HCT116 (cell line): ENCODE data around the gene MEAF6. TPM values are rescaled to one million over a fixed set of nuclear protein-coding genes. Genes with fewer than 3 reads are reported as not detected.
A peak's percentile ranks its signal among the peaks of the same experiment; 100 is the strongest.

Experiments
- ATAC-seq: fragments of 200-7000 bp; cut with Tn5 transposase; 2 replicates; pipeline ENCODE4 v1.9.1; 2020; ENCODE audit warnings: mild to moderate bottlenecking, moderate library complexity
- BruUV-seq: library from RNA; stranded (reverse); fragments of 400-500 nt; replicated peaks from 2 replicates; lab custom pipeline; 2021; lab: Mats Ljungman, UMichigan
- CTCF ChIA-PET: fragments of 300-600 bp; sonication (Branson Sonifier 250); formaldehyde crosslinking; loops from one replicate; lab custom pipeline; 2021; ENCODE audit warnings: antibody characterized with exemption; lab: Charles Lee
- POLR2A ChIA-PET: fragments of 300-600, 350-600 bp; sonication (Branson Sonifier 250); formaldehyde crosslinking; loops from one replicate; lab custom pipeline; 2021; ENCODE audit warnings: antibody characterized with exemption; lab: Charles Lee
- RAD21 ChIA-PET, 2 experiments: fragments of 300-600 bp; sonication (Branson Sonifier 250); formaldehyde crosslinking; loops; one replicate each; lab custom pipeline; 2023; ENCODE audit warnings: low total read pairs in 2 of 2; ENCODE audit not compliant: uncharacterized antibody in 2 of 2, unreplicated experiment in 2 of 2, low non-redundant PET in 1 of 2; lab: Charles Lee
- DNase-seq: peaks from one replicate; pipeline ENCODE4 v3.0.0-alpha.2; 2010; ENCODE audit warnings: low read depth, low spot score
- H2AFZ ChIP-seq: fragments of 200-600 bp; shearing (Covaris generic), sonication (generic); 2 replicates; pipeline ENCODE4 v1.6.1; 2017; ENCODE audit warnings: low read depth, mixed run types, mixed read lengths, antibody characterized with exemption, low read length; ENCODE audit not compliant: poor library complexity, severe bottlenecking
- H3K27ac ChIP-seq: 2 replicates; pipeline ENCODE4 v1.5.1; 2012; ENCODE audit warnings: low read depth, low read length
- H3K27me3 ChIP-seq: fragments of 200-600 bp; sonication (generic); 2 replicates; pipeline ENCODE4 v1.6.1; 2016; ENCODE audit warnings: mixed run types, low read length, mixed read lengths; ENCODE audit not compliant: insufficient read depth
- H3K36me3 ChIP-seq, 2 experiments: fragments of 200-500 bp in 1 of 2; fragments of 200-600 bp in 1 of 2; sonication (Bioruptor generic) in 1 of 2; sonication (generic) in 1 of 2; 2 replicates each; pipeline versions ENCODE4 v1.5.1 to v1.6.1; 2014 to 2016; ENCODE audit warnings: low read length in 2 of 2, inconsistent platforms in 1 of 2, mixed read lengths in 1 of 2, mixed run types in 1 of 2; ENCODE audit not compliant: insufficient read depth in 2 of 2, control insufficient read depth in 1 of 2
- H3K4me1 ChIP-seq, 2 experiments: fragments of 200-600 bp in 1 of 2; sonication (generic) in 1 of 2; 2 replicates each; pipeline versions ENCODE4 v1.5.1 to v1.6.1; 2012 to 2017; ENCODE audit warnings: low read length in 2 of 2, inconsistent platforms in 1 of 2, mild to moderate bottlenecking in 1 of 2, mixed read lengths in 1 of 2, mixed run types in 1 of 2, moderate library complexity in 1 of 2; ENCODE audit not compliant: insufficient read depth in 2 of 2, control insufficient read depth in 1 of 2
- H3K4me2 ChIP-seq: fragments of 200-600 bp; sonication (generic); 2 replicates; pipeline ENCODE4 v1.6.1; 2017; ENCODE audit warnings: mixed run types, low read length, mixed read lengths
- H3K4me3 ChIP-seq, 2 experiments: fragments of 200-600 bp in 1 of 2; sonication (generic) in 1 of 2; replicated peaks in 1 of 2; 2 replicates each; pipeline ENCODE4 v1.5.1; 2011 to 2016; ENCODE audit warnings: low read length in 2 of 2, control low read depth in 1 of 2, low read depth in 1 of 2, mild to moderate bottlenecking in 1 of 2, mixed read lengths in 1 of 2, mixed run types in 1 of 2
- H3K79me2 ChIP-seq: fragments of 200-600 bp; sonication (generic); 2 replicates; pipeline ENCODE4 v1.6.1; 2017; ENCODE audit warnings: mild to moderate bottlenecking, mixed run types, low read length, moderate library complexity, mixed read lengths; ENCODE audit not compliant: insufficient read depth
- H3K9ac ChIP-seq: fragments of 200-600 bp; sonication (generic); 2 replicates; pipeline ENCODE4 v1.6.1; 2016; ENCODE audit warnings: low read length, mixed read lengths
- H3K9me2 ChIP-seq: fragments of 200-600 bp; sonication (generic), shearing (Covaris generic); 2 replicates; pipeline ENCODE4 v1.6.1; 2017; ENCODE audit warnings: mixed run types, mild to moderate bottlenecking, moderate library complexity; ENCODE audit not compliant: insufficient read depth
- H3K9me3 ChIP-seq, 2 experiments: fragments of 200-500 bp in 1 of 2; fragments of 200-600 bp in 1 of 2; sonication (Bioruptor generic) in 1 of 2; sonication (generic) in 1 of 2; 2 replicates each; pipeline ENCODE4 v1.6.1; 2014 to 2017; ENCODE audit warnings: low read length in 2 of 2, mixed read lengths in 2 of 2, inconsistent platforms in 1 of 2, low read depth in 1 of 2, mild to moderate bottlenecking in 1 of 2, mixed run types in 1 of 2, moderate library complexity in 1 of 2; ENCODE audit not compliant: control insufficient read depth in 1 of 2, insufficient read depth in 1 of 2
- H4K20me1 ChIP-seq: fragments of 200-600 bp; sonication (generic), shearing (Covaris generic); 2 replicates; pipeline ENCODE4 v1.6.1; 2017; ENCODE audit warnings: mixed run types, mild to moderate bottlenecking, moderate library complexity; ENCODE audit not compliant: insufficient read depth
- CBX3 ChIP-seq: IDR thresholded peaks from 2 replicates; pipeline ENCODE4 v1.6.1; 2012; ENCODE audit warnings: low read depth
- CEBPB ChIP-seq: IDR thresholded peaks from 2 replicates; pipeline ENCODE4 v1.6.1; 2012; ENCODE audit warnings: low read depth
- ELF1 ChIP-seq: IDR thresholded peaks from 2 replicates; pipeline ENCODE4 v1.6.1; 2012; ENCODE audit warnings: low read depth, borderline replicate concordance
- EZH2 ChIP-seq: fragments of 200-600 bp; sonication (generic); IDR thresholded peaks from 2 replicates; pipeline ENCODE4 v1.6.1; 2017; ENCODE audit warnings: antibody characterized with exemption, mixed run types
- EZH2phosphoT487 ChIP-seq: fragments of 200-600 bp; IDR thresholded peaks from 2 replicates; pipeline ENCODE4 v1.6.1; 2018; ENCODE audit warnings: antibody characterized with exemption, borderline replicate concordance
- MAX ChIP-seq: IDR thresholded peaks from 2 replicates; pipeline ENCODE4 v1.6.1; 2012
- POLR2A ChIP-seq: IDR thresholded peaks from 2 replicates; pipeline ENCODE4 v1.7.0; 2011; ENCODE audit warnings: borderline replicate concordance; ENCODE audit not compliant: insufficient read depth, insufficient read length; ENCODE audit errors: extremely low read depth
- POLR2AphosphoS5 ChIP-seq: IDR thresholded peaks from 2 replicates; pipeline ENCODE4 v1.6.1; 2011; ENCODE audit warnings: mild to moderate bottlenecking, low read depth, low read length, moderate library complexity
- RAD21 ChIP-seq: IDR thresholded peaks from 2 replicates; pipeline ENCODE4 v1.6.1; 2012; ENCODE audit warnings: low read depth, mild to moderate bottlenecking
- SRF ChIP-seq: IDR thresholded peaks from 2 replicates; pipeline ENCODE4 v1.6.1; 2012; ENCODE audit warnings: low read depth
- TCF7L2 ChIP-seq: IDR thresholded peaks from 2 replicates; pipeline ENCODE4 v1.7.0; 2011; ENCODE audit warnings: borderline replicate concordance, inconsistent platforms; ENCODE audit not compliant: insufficient read depth, insufficient read length; ENCODE audit errors: extremely low read depth
- ZFX ChIP-seq: fragments of 450-650 bp; IDR thresholded peaks from 2 replicates; pipeline ENCODE4 v1.6.1; 2017
- intact Hi-C: fragments of 100-400 bp; cut with micrococcal nuclease; formaldehyde crosslinking; loops from 2 replicates; pipeline ENCODE4 v1.10.0; 2022
- total RNA-seq: library from RNA; stranded (reverse); gene quantifications from one replicate; pipeline ENCODE4 v1.2.1, GENCODE V29; 2021; ENCODE audit not compliant: unreplicated experiment
- TF ChIP-seq, protein P1 (sequence below): IDR thresholded peaks from 2 replicates; pipeline ENCODE4 v1.6.1; 2012
- TF ChIP-seq, protein P2 (sequence below), 3 experiments: fragments of 200-600 bp in 1 of 3; sonication (generic) in 1 of 3; IDR thresholded peaks in 2 of 3; conservative IDR thresholded peaks in 1 of 3; 2 replicates each; pipeline ENCODE4 v1.5.1; 2012 to 2017; ENCODE audit warnings: low read depth in 2 of 3, low read length in 2 of 3, antibody characterized with exemption in 1 of 3, borderline replicate concordance in 1 of 3, control low read depth in 1 of 3, mild to moderate bottlenecking in 1 of 3, mixed read lengths in 1 of 3, mixed run types in 1 of 3, moderate library complexity in 1 of 3; ENCODE audit not compliant: insufficient read depth in 1 of 3

Gene MEAF6
- total RNA-seq, 1 experiment from 2014 or later: 50.3 TPM

DNA sequence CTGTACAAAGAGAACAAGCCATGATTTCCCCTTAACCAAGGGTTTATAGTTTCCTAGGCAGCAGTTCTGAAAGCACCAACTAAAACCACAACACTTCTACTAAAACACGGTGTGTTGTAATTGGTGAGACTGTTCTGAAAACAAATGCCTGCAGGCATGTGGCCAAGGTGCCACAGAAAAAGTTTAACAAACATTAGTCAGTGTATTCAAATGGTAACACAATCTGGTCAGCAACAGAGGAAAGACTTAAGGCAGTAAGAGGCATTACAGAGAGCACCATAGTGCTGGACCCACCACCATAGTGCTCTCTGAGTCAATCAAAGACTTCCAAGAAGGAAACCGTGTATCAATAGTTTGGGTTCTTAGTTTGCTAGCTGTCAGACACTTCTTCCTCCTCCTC is 22.8 kb upstream of the MEAF6 start:
- intact Hi-C loops: no loop called here
- ChIA-PET RAD21 (no interaction called here), CTCF (no interaction called here), POLR2A (no interaction called here)
- BruUV-seq: TSS peak; percentile 29
- TF ChIP-seq, protein P1, sequence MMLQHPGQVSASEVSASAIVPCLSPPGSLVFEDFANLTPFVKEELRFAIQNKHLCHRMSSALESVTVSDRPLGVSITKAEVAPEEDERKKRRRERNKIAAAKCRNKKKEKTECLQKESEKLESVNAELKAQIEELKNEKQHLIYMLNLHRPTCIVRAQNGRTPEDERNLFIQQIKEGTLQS: no peak
- TF ChIP-seq MAX: no peak
- TF ChIP-seq POLR2AphosphoS5: no peak
- TF ChIP-seq ZFX: no peak
- TF ChIP-seq EZH2phosphoT487: no peak
- TF ChIP-seq, protein P2, sequence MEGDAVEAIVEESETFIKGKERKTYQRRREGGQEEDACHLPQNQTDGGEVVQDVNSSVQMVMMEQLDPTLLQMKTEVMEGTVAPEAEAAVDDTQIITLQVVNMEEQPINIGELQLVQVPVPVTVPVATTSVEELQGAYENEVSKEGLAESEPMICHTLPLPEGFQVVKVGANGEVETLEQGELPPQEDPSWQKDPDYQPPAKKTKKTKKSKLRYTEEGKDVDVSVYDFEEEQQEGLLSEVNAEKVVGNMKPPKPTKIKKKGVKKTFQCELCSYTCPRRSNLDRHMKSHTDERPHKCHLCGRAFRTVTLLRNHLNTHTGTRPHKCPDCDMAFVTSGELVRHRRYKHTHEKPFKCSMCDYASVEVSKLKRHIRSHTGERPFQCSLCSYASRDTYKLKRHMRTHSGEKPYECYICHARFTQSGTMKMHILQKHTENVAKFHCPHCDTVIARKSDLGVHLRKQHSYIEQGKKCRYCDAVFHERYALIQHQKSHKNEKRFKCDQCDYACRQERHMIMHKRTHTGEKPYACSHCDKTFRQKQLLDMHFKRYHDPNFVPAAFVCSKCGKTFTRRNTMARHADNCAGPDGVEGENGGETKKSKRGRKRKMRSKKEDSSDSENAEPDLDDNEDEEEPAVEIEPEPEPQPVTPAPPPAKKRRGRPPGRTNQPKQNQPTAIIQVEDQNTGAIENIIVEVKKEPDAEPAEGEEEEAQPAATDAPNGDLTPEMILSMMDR (IDR thresholded peaks at IDR 0.05 in 2 of 3, conservative IDR thresholded peaks at IDR 0.05 in 1 of 3; ENCODE audit: borderline replicate concordance in 1 of 3, insufficient read depth in 1 of 3, low read depth in 2 of 3, low read length in 2 of 3): no peak
- TF ChIP-seq RAD21: no peak
- no peak for TF ChIP-seq POLR2A
- no peak for TF ChIP-seq CEBPB
- TF ChIP-seq CBX3: no peak
- no peak for TF ChIP-seq EZH2
- TF ChIP-seq SRF: no peak
- TF ChIP-seq TCF7L2: no peak
- TF ChIP-seq ELF1: no peak
- Histone ChIP-seq H4K20me1 (no peaks in the 10 kb centered on the region), H3K27me3 (no peaks in the 10 kb centered on the region), H3K4me1 (peaks cover 13 to 35% of the 10 kb centered on the region in 2 experiments), H3K36me3 (peaks cover 24 to 31% of the 10 kb centered on the region in 2 experiments; a peak in 3 of 4 replicates), H3K9me3 (no peaks in the 10 kb centered on the region), H3K4me2 (no peak overlapping the region), H3K4me3 (no peak overlapping the region), H2AFZ (no peak overlapping the region), H3K79me2 (peaks cover 13% of the 10 kb centered on the region), H3K9me2 (no peaks in the 10 kb centered on the region), H3K27ac (no peak overlapping the region), H3K9ac (no peak overlapping the region)
- no peak for DNase-seq
- no peak for ATAC-seq
